Measurements from ENCODE around the gene DLG4. TPM values are rescaled to one million over a fixed set of nuclear protein-coding genes. Genes with fewer than 3 reads are reported as not detected.

DLG4 gene
- total and polyA plus RNA-seq, 7 donors, result 1.6 to 27.4 (median 14.6) TPM

DNA sequence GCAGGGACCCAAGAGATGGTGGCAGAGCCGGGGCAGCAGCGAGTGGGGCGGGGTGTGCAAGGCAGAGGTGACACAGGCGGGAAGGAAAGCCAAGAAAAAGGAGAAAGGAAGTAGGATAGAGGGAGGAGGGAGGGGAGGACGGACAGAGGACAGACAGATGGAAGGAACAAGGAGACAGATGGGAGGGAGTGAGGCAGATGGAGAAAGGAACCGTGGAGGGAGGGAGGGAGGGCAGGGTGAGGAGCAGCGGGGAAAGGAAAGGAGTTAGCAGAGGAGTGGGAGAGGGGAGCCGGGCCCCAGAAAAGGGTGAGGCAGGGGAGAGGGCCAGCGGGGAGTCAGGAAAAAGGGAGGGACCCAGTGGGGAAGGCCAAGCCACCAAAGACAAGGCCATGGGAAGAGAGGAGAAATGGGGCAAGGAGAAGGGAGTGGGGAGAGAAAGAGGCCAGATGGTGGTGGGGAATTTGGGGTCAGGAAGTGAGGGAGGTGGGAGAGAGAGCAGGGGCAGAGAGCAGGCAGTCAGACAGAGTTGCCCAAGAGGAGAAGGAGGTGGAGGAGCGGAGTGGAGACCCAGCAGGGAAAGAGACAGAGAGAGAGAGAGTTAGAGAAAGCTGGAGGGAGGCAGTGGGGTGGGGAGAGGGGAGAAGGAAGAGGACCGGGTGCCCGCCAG, 27.2 kb downstream of the DLG4 start:
- H3K4me1 ChIP-seq, result no peaks in the 10 kb centered on the region
- TF ChIP-seq EP300 (IDR thresholded peaks at IDR 0.05), result no peak
- TF ChIP-seq POLR2AphosphoS5 (IDR thresholded peaks at IDR 0.05), result no peak
- H3K27ac ChIP-seq, result no peak overlapping the region
- DNase-seq, result no peak
- 77 to 83% methylated on average over 12 of the region's 12 CpGs for WGBS, 2 donors
- no peaks in the 10 kb centered on the region for H3K9me3 ChIP-seq
- no peak overlapping the region for H3K4me3 ChIP-seq
- intact Hi-C loops (cut with DNase I), result no loop called here
- no peaks in the 10 kb centered on the region for H3K27me3 ChIP-seq
- H3K36me3 ChIP-seq, result peaks cover 23 to 71% (median 38%) of the 10 kb centered on the region in 4 donors

DNA sequence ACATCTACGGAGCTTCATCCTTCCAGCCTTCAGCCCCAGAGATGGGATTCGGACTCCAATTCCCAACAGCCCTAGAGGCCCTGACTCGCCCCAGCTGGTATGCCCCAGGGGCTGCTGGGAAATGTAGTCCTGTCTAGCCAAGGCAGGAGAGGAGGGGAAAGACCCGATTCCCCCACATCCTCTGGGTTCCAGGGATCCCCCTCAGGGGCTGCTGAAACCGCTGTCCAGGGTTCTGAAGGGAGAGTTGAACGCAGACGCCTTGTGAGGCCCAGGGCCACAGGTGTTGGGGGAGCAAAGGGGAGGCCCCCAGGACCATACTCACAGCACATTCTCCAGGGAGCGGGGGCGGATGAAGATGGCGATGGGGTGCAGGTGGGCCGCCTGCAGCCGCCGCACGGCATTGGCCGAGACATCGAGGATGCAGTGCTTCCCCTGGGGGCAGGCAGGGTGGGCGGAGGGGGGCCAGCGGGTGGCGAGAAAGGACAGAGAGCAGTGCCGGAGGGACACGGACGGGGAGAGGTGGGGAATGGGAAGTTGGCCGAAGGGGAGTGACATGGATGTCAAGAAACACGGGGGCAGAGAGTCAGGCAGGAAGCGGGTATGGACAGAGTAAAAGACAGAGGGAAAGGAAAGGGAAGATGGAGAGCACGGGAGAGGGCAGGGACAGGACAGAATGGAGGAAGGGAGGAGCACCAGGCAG, 27.9 kb downstream of the DLG4 start:
- intact Hi-C loops (cut with DNase I), result no loop called here
- no peaks in the 10 kb centered on the region for H3K9me3 ChIP-seq
- no peaks in the 10 kb centered on the region for H3K4me1 ChIP-seq
- WGBS, 2 donors, result 76 to 81% methylated on average over 26 of the region's 26 CpGs
- no peak overlapping the region for H3K4me3 ChIP-seq
- TF ChIP-seq POLR2AphosphoS5 (IDR thresholded peaks at IDR 0.05), result no peak
- no peak for TF ChIP-seq EP300 (IDR thresholded peaks at IDR 0.05)
- TF ChIP-seq CTCF (IDR thresholded peaks at IDR 0.05), result no peak
- no peak for TF ChIP-seq POLR2A (IDR thresholded peaks at IDR 0.05)
- no peak for DNase-seq
- no peaks in the 10 kb centered on the region for H3K27me3 ChIP-seq
- H3K36me3 ChIP-seq, result peaks cover 23 to 64% (median 33%) of the 10 kb centered on the region in 4 donors
- no peak overlapping the region for H3K27ac ChIP-seq

DNA sequence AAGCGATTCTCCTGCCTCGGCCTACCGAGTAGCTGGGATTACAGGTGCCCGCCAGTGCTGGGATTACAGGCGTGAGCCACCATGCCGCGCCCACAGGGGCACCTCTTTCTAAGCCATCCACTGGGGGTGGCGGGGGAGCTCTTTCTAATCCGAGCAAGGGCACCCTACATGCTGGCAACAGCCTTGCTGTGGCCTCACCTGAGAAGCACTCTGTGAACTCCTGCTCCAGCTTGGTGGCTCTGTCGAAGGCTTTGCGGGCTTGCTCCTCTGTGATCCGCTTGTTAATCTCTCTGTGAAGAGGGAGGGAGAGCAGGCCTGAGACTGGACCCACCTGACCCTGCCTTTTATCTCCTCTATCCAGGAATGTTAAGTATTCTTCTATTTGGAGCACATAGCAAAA, 28.6 kb downstream of the DLG4 start:
- Histone ChIP-seq H3K9me3 (no peaks in the 10 kb centered on the region), H3K4me1 (no peaks in the 10 kb centered on the region), H3K27me3 (no peaks in the 10 kb centered on the region), H3K27ac (no peak overlapping the region), H3K36me3 (peaks cover 18 to 58% (median 26%) of the 10 kb centered on the region in 4 donors), H3K4me3 (no peak overlapping the region)
- no peak for DNase-seq
- WGBS, 2 donors, result 94 to 95% methylated on average over 12 of the region's 12 CpGs
- intact Hi-C loops (cut with DNase I), result no loop called here
- TF ChIP-seq POLR2A (IDR thresholded peaks at IDR 0.05), result no peak
- TF ChIP-seq POLR2AphosphoS5 (IDR thresholded peaks at IDR 0.05), result no peak
- no peak for TF ChIP-seq EP300 (IDR thresholded peaks at IDR 0.05)
- TF ChIP-seq CTCF (IDR thresholded peaks at IDR 0.05), result no peak

- Histone ChIP-seq H3K27ac (no peak overlapping the region), H3K4me3 (no peak overlapping the region), H3K27me3 (no peaks in the 10 kb centered on the region), H3K4me1 (no peaks in the 10 kb centered on the region), H3K36me3 (peaks cover 12 to 51% (median 20%) of the 10 kb centered on the region in 4 donors), H3K9me3 (no peaks in the 10 kb centered on the region)
- no peak for DNase-seq
- intact Hi-C loops (cut with DNase I), result no loop called here
- TF ChIP-seq EP300 (IDR thresholded peaks at IDR 0.05) (no peak), POLR2AphosphoS5 (IDR thresholded peaks at IDR 0.05) (no peak), POLR2A (IDR thresholded peaks at IDR 0.05) (no peak), CTCF (IDR thresholded peaks at IDR 0.05) (no peak)
- 88 to 92% methylated on average over 14 of the region's 14 CpGs for WGBS, 2 donors
These were observed 29.2 kb downstream of the DLG4 start for GRCh38 chr17:7190276-7190917.

DNA sequence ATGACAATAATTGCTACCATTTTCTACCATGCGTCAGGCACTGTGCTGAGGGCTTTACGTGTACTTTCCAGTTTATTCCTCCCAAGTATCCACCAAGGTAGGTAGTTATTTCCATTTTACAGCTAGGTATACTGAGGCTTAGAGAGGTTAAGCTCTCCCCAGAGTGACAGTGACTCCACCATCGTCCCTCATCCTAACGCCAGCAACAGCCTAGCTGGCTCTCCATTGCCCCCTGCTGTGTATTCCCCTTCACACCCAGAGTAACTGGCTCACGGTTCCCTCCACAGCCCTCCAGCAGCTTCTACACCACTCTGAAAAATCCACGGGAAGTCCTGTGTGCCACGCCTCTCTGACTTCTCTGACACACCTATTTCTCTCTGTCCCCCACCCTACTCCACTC, 33.4 kb downstream of the DLG4 start:
- Histone ChIP-seq H3K36me3 (peaks cover 6 to 12% (median 8%) of the 10 kb centered on the region in 4 donors), H3K27ac (no peak overlapping the region), H3K4me3 (no peak overlapping the region), H3K27me3 (no peaks in the 10 kb centered on the region), H3K9me3 (no peaks in the 10 kb centered on the region), H3K4me1 (no peaks in the 10 kb centered on the region)
- intact Hi-C loops (cut with DNase I), result no loop called here
- 42 to 69% methylated on average over 7 of the region's 7 CpGs for WGBS, 2 donors
- DNase-seq, result no peak
- TF ChIP-seq CTCF (IDR thresholded peaks at IDR 0.05) (no peak), POLR2A (IDR thresholded peaks at IDR 0.05) (no peak), POLR2AphosphoS5 (IDR thresholded peaks at IDR 0.05) (no peak), EP300 (IDR thresholded peaks at IDR 0.05) (no peak)
